SK-N-SH (cell line): Measurements from ENCODE around the gene SEZ6. TPM values are rescaled to one million over a fixed set of nuclear protein-coding genes. Genes with fewer than 3 reads are reported as not detected.

Experiments
- CTCF ChIA-PET: fragments of 300-600, 350-600 bp; formaldehyde crosslinking; extraction: SDS; loops from one replicate; lab custom pipeline; 2021; lab: Yijun Ruan, JAX
- POLR2A ChIA-PET: fragments of 350-600 bp; sonication (Branson Sonifier 250); formaldehyde crosslinking; extraction: SDS; loops from one replicate; lab custom pipeline; 2020; ENCODE audit warnings: antibody characterized with exemption, inconsistent platforms; lab: Yijun Ruan, JAX
- DNase-seq: peaks from one replicate; pipeline ENCODE4 v3.0.0; 2012
- H2AFZ ChIP-seq: fragments of 200-600 bp; sonication (generic); 2 replicates; pipeline ENCODE4 v1.8.1; 2016; ENCODE audit warnings: antibody characterized with exemption, mild to moderate bottlenecking, low read depth
- H3F3A ChIP-seq: fragments of 200-600 bp; sonication (generic); replicated peaks from 2 replicates; pipeline ENCODE3; 2016; ENCODE audit warnings: antibody characterized with exemption, mild to moderate bottlenecking; ENCODE audit not compliant: insufficient read depth
- H3K27ac ChIP-seq, 2 experiments: fragments of 200-500 bp in 1 of 2; fragments of 200-600 bp in 1 of 2; sonication (Bioruptor generic) in 1 of 2; sonication (generic), shearing (Covaris generic) in 1 of 2; 2 replicates each; pipeline versions ENCODE4 v1.5.1 to v1.6.1; 2014 to 2016; ENCODE audit warnings: low read depth in 2 of 2, inconsistent platforms in 1 of 2, low read length in 1 of 2, mild to moderate bottlenecking in 1 of 2, mixed read lengths in 1 of 2
- H3K27me3 ChIP-seq: fragments of 200-600 bp; sonication (generic), shearing (Covaris generic); 2 replicates; pipeline ENCODE4 v1.6.1; 2016; ENCODE audit warnings: mixed run types; ENCODE audit not compliant: insufficient read depth
- H3K36me3 ChIP-seq, 2 experiments: fragments of 200-500 bp in 1 of 2; fragments of 200-600 bp in 1 of 2; sonication (Bioruptor generic) in 1 of 2; sonication (generic) in 1 of 2; replicated peaks in 1 of 2; 2 replicates each; pipeline versions ENCODE3 to v1.5.1; 2014 to 2016; ENCODE audit warnings: low read length in 1 of 2, mild to moderate bottlenecking in 1 of 2; ENCODE audit not compliant: insufficient read depth in 2 of 2, control insufficient read depth in 1 of 2
- H3K4me1 ChIP-seq, 2 experiments: fragments of 200-500 bp in 1 of 2; fragments of 200-600 bp in 1 of 2; sonication (Bioruptor generic) in 1 of 2; sonication (generic), shearing (Covaris generic) in 1 of 2; 2 replicates each; pipeline versions ENCODE4 v1.5.1 to v1.6.1; 2014 to 2016; ENCODE audit warnings: low read depth in 1 of 2, low read length in 1 of 2, mixed run types in 1 of 2; ENCODE audit not compliant: insufficient read depth in 2 of 2, control insufficient read depth in 1 of 2
- H3K4me2 ChIP-seq: fragments of 200-600 bp; sonication (generic), shearing (Covaris generic); 2 replicates; pipeline ENCODE4 v1.6.1; 2017; ENCODE audit warnings: mixed run types
- H3K4me3 ChIP-seq, 2 experiments: fragments of 200-500 bp in 1 of 2; fragments of 200-600 bp in 1 of 2; sonication (Bioruptor generic) in 1 of 2; sonication (generic), shearing (Covaris generic) in 1 of 2; 2 replicates each; pipeline versions ENCODE4 v1.5.1 to v1.8.1; 2014 to 2016; ENCODE audit warnings: low read depth in 2 of 2, inconsistent platforms in 1 of 2, low read length in 1 of 2, mild to moderate bottlenecking in 1 of 2, mixed read lengths in 1 of 2, moderate library complexity in 1 of 2
- H3K79me2 ChIP-seq: fragments of 200-600 bp; sonication (generic); 2 replicates; pipeline ENCODE4 v1.8.1; 2017; ENCODE audit warnings: mild to moderate bottlenecking; ENCODE audit not compliant: insufficient read depth
- H3K9ac ChIP-seq: fragments of 200-600 bp; sonication (generic); 2 replicates; pipeline ENCODE4 v1.6.1; 2017; ENCODE audit warnings: mixed run types
- H3K9me2 ChIP-seq: fragments of 200-600 bp; sonication (generic); 2 replicates; pipeline ENCODE4 v1.6.1; 2017; ENCODE audit warnings: mixed run types
- H3K9me3 ChIP-seq: fragments of 200-600 bp; sonication (generic); 2 replicates; pipeline ENCODE4 v1.6.1; 2017; ENCODE audit warnings: mixed run types, mild to moderate bottlenecking, moderate library complexity
- H4K20me1 ChIP-seq: fragments of 200-600 bp; sonication (generic); 2 replicates; pipeline ENCODE4 v1.6.1; 2017; ENCODE audit warnings: mild to moderate bottlenecking, mixed run types; ENCODE audit not compliant: insufficient read depth
- FOSL2 ChIP-seq: IDR thresholded peaks from 2 replicates; pipeline ENCODE4 v1.4.0; 2012; ENCODE audit warnings: low read depth, mild to moderate bottlenecking, moderate library complexity, borderline replicate concordance
- FOXM1 ChIP-seq: IDR thresholded peaks from 2 replicates; pipeline ENCODE4 v1.4.0; 2012; ENCODE audit warnings: low read depth, mild to moderate bottlenecking
- MEF2A ChIP-seq: IDR thresholded peaks from 2 replicates; pipeline ENCODE4 v1.4.0; 2012; ENCODE audit warnings: low read depth, borderline replicate concordance
- MXI1 ChIP-seq: IDR thresholded peaks from 2 replicates; pipeline ENCODE4 v1.6.1; 2012; ENCODE audit warnings: mild to moderate bottlenecking, low read depth, low read length, improper control_type of control experiment
- NRF1 ChIP-seq: IDR thresholded peaks from 2 replicates; pipeline ENCODE4 v1.6.1; 2012; ENCODE audit warnings: low read depth, mild to moderate bottlenecking, low read length
- PBX3 ChIP-seq: IDR thresholded peaks from 2 replicates; pipeline ENCODE4; 2012
- POLR2AphosphoS5 ChIP-seq: IDR thresholded peaks from 2 replicates; pipeline ENCODE4 v1.6.1; 2012; ENCODE audit warnings: low read depth, low read length
- RAD21 ChIP-seq: IDR thresholded peaks from 2 replicates; pipeline ENCODE4 v1.6.1; 2012; ENCODE audit warnings: mild to moderate bottlenecking, low read length
- RCOR1 ChIP-seq: fragments of 150-350 bp; IDR thresholded peaks from 2 replicates; pipeline ENCODE4 v1.6.1; 2017; ENCODE audit warnings: antibody characterized with exemption, low read length
- RXRA ChIP-seq: IDR thresholded peaks from 2 replicates; pipeline ENCODE4 v1.4.0; 2012; ENCODE audit warnings: low read depth, mild to moderate bottlenecking, borderline replicate concordance
- SIN3A ChIP-seq: IDR thresholded peaks from 2 replicates; pipeline ENCODE4 v1.6.1; 2012; ENCODE audit warnings: low read depth, mild to moderate bottlenecking, low read length, moderate library complexity, borderline replicate concordance
- SMC3 ChIP-seq: IDR thresholded peaks from 2 replicates; pipeline ENCODE4 v1.6.1; 2012; ENCODE audit warnings: low read depth, low read length, improper control_type of control experiment
- TAF1 ChIP-seq: IDR thresholded peaks from 2 replicates; pipeline ENCODE4 v1.6.1; 2012; ENCODE audit warnings: low read depth, mild to moderate bottlenecking, low read length, moderate library complexity, borderline replicate concordance
- TEAD4 ChIP-seq: IDR thresholded peaks from 2 replicates; pipeline ENCODE4 v1.4.0; 2012; ENCODE audit warnings: mild to moderate bottlenecking, borderline replicate concordance; ENCODE audit not compliant: insufficient read depth
- USF1 ChIP-seq: IDR thresholded peaks from 2 replicates; pipeline ENCODE4 v1.4.0; 2012; ENCODE audit warnings: low read depth, borderline replicate concordance
- WGBS: methylation state at CpG from one replicate; pipeline ENCODE4 v1.1.6; 2017; ENCODE audit warnings: low lambda C conversion rate; 5-methylcytosine and 5-hydroxymethylcytosine counted together
- polyA plus RNA-seq, 3 experiments: library from polyadenylated mRNA; depleted of rRNA; stranded (reverse); fragments of >200 nt; gene quantifications; 2 replicates each; pipeline ENCODE4 v1.2.3, GENCODE V29; 2012
- TF ChIP-seq, protein P1 (sequence below): IDR thresholded peaks from 2 replicates; pipeline ENCODE4 v1.4.0; 2012; ENCODE audit warnings: low read depth
- TF ChIP-seq, protein P2 (sequence below): fragments of 200-600 bp; sonication (generic); IDR thresholded peaks from 2 replicates; pipeline ENCODE4 v1.6.1; 2017; ENCODE audit warnings: antibody characterized with exemption, mild to moderate bottlenecking, moderate library complexity
- TF ChIP-seq, protein P3 (sequence below): fragments of 150-350 bp; IDR thresholded peaks from 2 replicates; pipeline ENCODE4 v1.6.1; 2017; ENCODE audit warnings: antibody characterized with exemption, low read length, low read depth, borderline replicate concordance

SEZ6 gene
- polyA plus RNA-seq, 1 of the 3 experiments (the other 2 are of a cell fraction): 0.12 TPM

- no peak for TF ChIP-seq MEF2A
- no peak for TF ChIP-seq TAF1
- no peak for TF ChIP-seq TEAD4
- TF ChIP-seq FOXM1: no peak
- no peak for TF ChIP-seq SIN3A
- TF ChIP-seq FOSL2: no peak
- TF ChIP-seq, protein P1, sequence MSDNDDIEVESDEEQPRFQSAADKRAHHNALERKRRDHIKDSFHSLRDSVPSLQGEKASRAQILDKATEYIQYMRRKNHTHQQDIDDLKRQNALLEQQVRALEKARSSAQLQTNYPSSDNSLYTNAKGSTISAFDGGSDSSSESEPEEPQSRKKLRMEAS: no peak
- TF ChIP-seq NRF1: no peak
- no peak for TF ChIP-seq RAD21
- TF ChIP-seq, protein P2, sequence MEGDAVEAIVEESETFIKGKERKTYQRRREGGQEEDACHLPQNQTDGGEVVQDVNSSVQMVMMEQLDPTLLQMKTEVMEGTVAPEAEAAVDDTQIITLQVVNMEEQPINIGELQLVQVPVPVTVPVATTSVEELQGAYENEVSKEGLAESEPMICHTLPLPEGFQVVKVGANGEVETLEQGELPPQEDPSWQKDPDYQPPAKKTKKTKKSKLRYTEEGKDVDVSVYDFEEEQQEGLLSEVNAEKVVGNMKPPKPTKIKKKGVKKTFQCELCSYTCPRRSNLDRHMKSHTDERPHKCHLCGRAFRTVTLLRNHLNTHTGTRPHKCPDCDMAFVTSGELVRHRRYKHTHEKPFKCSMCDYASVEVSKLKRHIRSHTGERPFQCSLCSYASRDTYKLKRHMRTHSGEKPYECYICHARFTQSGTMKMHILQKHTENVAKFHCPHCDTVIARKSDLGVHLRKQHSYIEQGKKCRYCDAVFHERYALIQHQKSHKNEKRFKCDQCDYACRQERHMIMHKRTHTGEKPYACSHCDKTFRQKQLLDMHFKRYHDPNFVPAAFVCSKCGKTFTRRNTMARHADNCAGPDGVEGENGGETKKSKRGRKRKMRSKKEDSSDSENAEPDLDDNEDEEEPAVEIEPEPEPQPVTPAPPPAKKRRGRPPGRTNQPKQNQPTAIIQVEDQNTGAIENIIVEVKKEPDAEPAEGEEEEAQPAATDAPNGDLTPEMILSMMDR: no peak
- TF ChIP-seq, protein P3, sequence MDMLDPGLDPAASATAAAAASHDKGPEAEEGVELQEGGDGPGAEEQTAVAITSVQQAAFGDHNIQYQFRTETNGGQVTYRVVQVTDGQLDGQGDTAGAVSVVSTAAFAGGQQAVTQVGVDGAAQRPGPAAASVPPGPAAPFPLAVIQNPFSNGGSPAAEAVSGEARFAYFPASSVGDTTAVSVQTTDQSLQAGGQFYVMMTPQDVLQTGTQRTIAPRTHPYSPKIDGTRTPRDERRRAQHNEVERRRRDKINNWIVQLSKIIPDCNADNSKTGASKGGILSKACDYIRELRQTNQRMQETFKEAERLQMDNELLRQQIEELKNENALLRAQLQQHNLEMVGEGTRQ: no peak
- TF ChIP-seq MXI1: no peak
- no peak for TF ChIP-seq POLR2AphosphoS5
- no peak for TF ChIP-seq USF1
- TF ChIP-seq RCOR1: no peak
- no peak for TF ChIP-seq RXRA
- no peak for TF ChIP-seq SMC3
- no peak for TF ChIP-seq PBX3
- H3K9ac ChIP-seq: no peak overlapping the region
- no peaks in the 10 kb centered on the region for H3K9me3 ChIP-seq
- H4K20me1 ChIP-seq: no peaks in the 10 kb centered on the region
- H3K4me1 ChIP-seq: peaks cover 7 to 33% of the 10 kb centered on the region in 2 experiments; a peak in 2 of 4 replicates
- peaks cover 28% of the 10 kb centered on the region for H3K27me3 ChIP-seq
- H3F3A ChIP-seq: peaks cover 4% of the 10 kb centered on the region
- WGBS: 54% methylated on average over 5 of the region's 12 CpGs
- no peaks in the 10 kb centered on the region for H3K36me3 ChIP-seq
- no peak overlapping the region for H2AFZ ChIP-seq
- no peak overlapping the region for H3K4me2 ChIP-seq
- no peaks in the 10 kb centered on the region for H3K9me2 ChIP-seq
- CTCF ChIA-PET: interaction anchor here (0.8 to 7.2 kb wide), 5 partner anchors 38 to 113 kb away, joined by 3 to 53 read pairs (median 9); no protein-coding TSS in a partner anchor
- H3K4me3 ChIP-seq: no peak overlapping the region
- H3K27ac ChIP-seq: no peak overlapping the region
- H3K79me2 ChIP-seq: no peaks in the 10 kb centered on the region
- DNase-seq: no peak
- POLR2A ChIA-PET: no interaction called here
Measured at GRCh38 chr17:29003289-29003688, 2.5 kb downstream of the SEZ6 start.
